Activated naive CD4-positive, alpha-beta T cell treated with anti-CD3 and anti-CD28 coated beads for 36 hours (primary cell): Measurements from ENCODE around the gene KRTAP1-3. TPM values are rescaled to one million over a fixed set of nuclear protein-coding genes. Genes with fewer than 3 reads are reported as not detected.
"Not testable (repeated sequence)": the region's sequence is repeated elsewhere in the genome, so short reads cannot be mapped to it uniquely, and the experiment has no call there.

Source experiments
- CTCF ChIA-PET: fragments of 350-600 bp; sonication (Branson Sonifier 250); formaldehyde crosslinking; loops from one replicate; lab custom pipeline; 2021; ENCODE audit warnings: antibody characterized with exemption; lab: Charles Lee
- DNase-seq: peaks from one replicate; pipeline ENCODE4 v3.0.0-alpha.2; 2020
- H3K27ac Mint-ChIP-seq: one replicate; pipeline ENCODE4 v1.8.0; 2021; ENCODE audit warnings: mild to moderate bottlenecking, mixed read lengths
- H3K27me3 Mint-ChIP-seq: one replicate; pipeline ENCODE4 v1.8.0; 2021; ENCODE audit warnings: low read depth, mixed read lengths
- H3K36me3 Mint-ChIP-seq: one replicate; pipeline ENCODE4 v1.8.0; 2021; ENCODE audit warnings: low read depth, mixed read lengths
- H3K4me1 Mint-ChIP-seq: one replicate; pipeline ENCODE4 v1.8.0; 2021; ENCODE audit warnings: low read depth, mixed read lengths
- H3K4me3 Mint-ChIP-seq: one replicate; pipeline ENCODE4 v1.8.0; 2021; ENCODE audit warnings: mild to moderate bottlenecking, moderate library complexity, mixed read lengths
- H3K9me3 Mint-ChIP-seq: one replicate; pipeline ENCODE4 v1.8.0; 2021; ENCODE audit warnings: mixed read lengths
- intact Hi-C: fragments of 100-400 bp; cut with micrococcal nuclease; formaldehyde crosslinking; loops from one replicate; pipeline ENCODE4 v1.15.1; 2023
- total RNA-seq, 2 experiments: library from RNA; stranded (reverse); gene quantifications; one replicate each; pipeline ENCODE4 v1.2.3, GENCODE V29; 2021

The KRTAP1-3 gene
- total RNA-seq, 2 experiments from 2014 or later, result not detected

DNA sequence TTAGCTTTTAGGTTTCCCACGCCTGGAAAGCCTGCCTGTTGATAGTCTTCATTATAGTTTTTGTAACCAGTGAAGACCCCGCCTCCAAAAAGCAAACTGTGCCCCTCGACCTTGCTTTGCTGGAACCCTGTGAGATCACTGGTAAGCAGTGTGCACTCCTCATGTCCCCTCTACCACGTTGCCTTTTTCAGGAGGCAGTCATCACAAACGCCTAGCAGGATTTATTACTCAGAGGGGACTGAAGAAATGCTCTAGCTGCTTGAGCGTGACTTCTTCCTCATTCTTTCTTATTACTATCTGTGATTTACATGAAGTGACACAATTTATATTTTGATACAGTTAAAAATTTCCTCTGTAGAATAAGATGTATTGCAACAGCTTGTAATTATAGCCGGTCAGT is 19.2 kb downstream of the KRTAP1-3 start:
- Mint-ChIP-seq H3K36me3 (no peaks in the 10 kb centered on the region), H3K4me1 (no peaks in the 10 kb centered on the region)
- intact Hi-C loops, result no loop called here

DNA sequence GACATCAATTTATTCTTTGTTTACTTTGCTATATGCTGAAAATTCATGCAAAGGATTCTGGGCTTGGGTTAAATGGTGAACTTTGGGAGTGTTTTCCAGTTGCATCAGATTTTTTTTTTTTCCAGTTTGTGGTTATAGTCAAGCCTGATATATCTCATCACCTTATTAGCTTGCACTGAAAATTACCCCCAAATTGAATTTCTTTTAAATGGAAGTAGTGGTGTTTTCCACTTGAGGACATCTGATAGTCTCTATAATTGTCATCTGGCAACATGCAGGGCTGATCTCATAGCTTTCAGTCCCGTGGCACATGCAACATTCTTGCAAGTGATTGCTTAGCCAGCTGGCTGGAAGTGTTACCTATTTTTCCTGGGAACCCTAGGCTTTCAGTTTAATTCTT is 21.1 kb downstream of the KRTAP1-3 start:
- Mint-ChIP-seq H3K36me3 (no peaks in the 10 kb centered on the region), H3K4me3 (no peak overlapping the region), H3K4me1 (no peaks in the 10 kb centered on the region), H3K9me3 (no peaks in the 10 kb centered on the region), H3K27ac (no peak overlapping the region), H3K27me3 (no peaks in the 10 kb centered on the region)
- intact Hi-C loops, result no loop called here
- CTCF ChIA-PET, result no interaction called here
- DNase-seq, result no peak

More for the DNA sequence above, 19.2 kb downstream of the KRTAP1-3 start:
- CTCF ChIA-PET, result no interaction called here
- no peaks in the 10 kb centered on the region for H3K27me3 Mint-ChIP-seq
- H3K9me3 Mint-ChIP-seq, result no peaks in the 10 kb centered on the region
- H3K4me3 Mint-ChIP-seq, result no peak overlapping the region
- no peak for DNase-seq
- no peak overlapping the region for H3K27ac Mint-ChIP-seq

DNA sequence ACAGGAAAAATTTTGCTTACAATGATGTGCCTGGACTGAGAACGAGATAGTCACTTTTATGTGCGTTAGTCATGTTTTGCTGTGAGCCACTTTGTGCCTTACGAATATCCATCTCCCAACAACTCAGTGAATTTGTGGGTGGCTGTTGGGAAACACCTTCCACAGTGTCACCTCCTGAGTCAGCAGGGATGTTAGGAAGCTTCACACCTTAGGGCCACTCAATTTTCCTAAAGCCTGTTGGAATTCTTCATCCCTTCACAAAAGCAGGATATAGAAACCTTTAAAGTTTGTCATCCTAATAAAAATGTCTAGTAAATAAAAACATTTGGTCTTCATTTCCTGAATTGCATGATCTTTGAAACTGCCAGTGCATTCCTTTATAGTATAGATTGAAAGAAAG is 21.5 kb downstream of the KRTAP1-3 start:
- Mint-ChIP-seq H3K27ac (no peak overlapping the region), H3K9me3 (no peaks in the 10 kb centered on the region), H3K27me3 (no peaks in the 10 kb centered on the region), H3K4me3 (no peak overlapping the region), H3K4me1 (no peaks in the 10 kb centered on the region), H3K36me3 (no peaks in the 10 kb centered on the region)
- DNase-seq, result no peak
- intact Hi-C loops, result no loop called here
- CTCF ChIA-PET, result no interaction called here

DNA sequence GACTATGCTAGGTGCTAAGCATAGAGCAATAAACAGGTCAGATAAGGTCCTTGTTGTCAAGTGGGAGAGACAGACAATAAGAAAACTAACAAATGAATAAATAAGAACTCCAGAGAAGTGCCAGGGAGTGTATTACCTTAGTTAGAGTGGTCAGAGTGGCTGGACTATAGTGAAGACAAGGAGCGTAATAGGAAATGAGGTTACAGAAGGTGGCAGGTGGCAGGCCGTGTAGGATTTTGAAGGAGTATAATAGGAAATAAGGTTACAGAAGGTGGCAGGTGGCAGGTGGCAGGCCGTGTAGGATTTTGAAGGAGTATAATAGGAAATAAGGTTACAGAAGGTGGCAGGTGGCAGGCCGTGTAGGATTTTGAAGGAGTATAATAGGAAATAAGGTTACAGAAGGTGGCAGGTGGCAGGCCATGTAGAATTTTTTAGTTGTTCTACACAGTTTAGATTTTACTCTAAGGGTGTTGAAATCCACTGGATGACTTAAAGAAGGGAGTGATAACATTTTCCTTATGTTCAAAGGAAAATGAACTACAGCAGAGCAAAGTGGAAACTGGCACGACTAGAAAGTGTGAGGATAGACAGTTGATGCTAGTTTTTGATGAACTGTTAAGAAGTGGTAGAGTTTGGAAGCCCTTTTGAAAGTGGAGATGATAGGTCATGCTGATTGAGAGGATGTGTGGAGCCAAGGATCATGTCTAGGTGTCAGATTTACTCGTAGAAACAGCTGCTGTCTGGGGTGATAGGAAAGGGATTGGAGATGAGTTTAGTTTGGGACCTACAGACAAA is 22.2 kb downstream of the KRTAP1-3 start:
- Mint-ChIP-seq H3K36me3 (no peaks in the 10 kb centered on the region), H3K27ac (no peak overlapping the region), H3K4me3 (no peak overlapping the region), H3K4me1 (no peaks in the 10 kb centered on the region), H3K9me3 (no peaks in the 10 kb centered on the region), H3K27me3 (no peaks in the 10 kb centered on the region)
- intact Hi-C loops, result no loop called here
- no peak for DNase-seq
- CTCF ChIA-PET, result no interaction called here

DNA sequence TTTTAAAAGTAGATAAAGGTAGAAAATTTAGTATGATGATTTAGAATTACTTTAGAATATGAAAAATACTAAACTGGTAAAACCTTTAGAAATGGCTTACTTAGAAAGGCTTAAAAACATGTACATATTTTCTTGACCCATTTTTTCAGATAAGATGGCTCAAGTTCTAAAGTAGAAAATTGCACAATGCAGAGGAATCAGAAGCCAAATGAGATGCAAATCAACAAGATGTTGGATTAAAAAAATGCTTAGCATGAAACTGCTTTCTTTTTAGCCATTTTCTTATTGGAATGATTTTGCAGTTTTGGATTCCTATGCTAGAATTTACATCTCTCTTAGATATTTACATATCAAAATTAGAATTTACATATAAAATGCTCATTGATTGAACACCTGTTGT is 24.2 kb downstream of the KRTAP1-3 start:
- CTCF ChIA-PET, result interaction anchor here (0.6 kb wide), 1 partner anchor 15 kb away, joined by 3 read pairs; no protein-coding TSS in a partner anchor
- H3K36me3 Mint-ChIP-seq, result no peaks in the 10 kb centered on the region
- no peak overlapping the region for H3K4me3 Mint-ChIP-seq
- no peaks in the 10 kb centered on the region for H3K27me3 Mint-ChIP-seq
- H3K4me1 Mint-ChIP-seq, result no peaks in the 10 kb centered on the region
- no peak overlapping the region for H3K27ac Mint-ChIP-seq
- H3K9me3 Mint-ChIP-seq, result no peaks in the 10 kb centered on the region
- DNase-seq, result no peak
- intact Hi-C loops, result no loop called here

DNA sequence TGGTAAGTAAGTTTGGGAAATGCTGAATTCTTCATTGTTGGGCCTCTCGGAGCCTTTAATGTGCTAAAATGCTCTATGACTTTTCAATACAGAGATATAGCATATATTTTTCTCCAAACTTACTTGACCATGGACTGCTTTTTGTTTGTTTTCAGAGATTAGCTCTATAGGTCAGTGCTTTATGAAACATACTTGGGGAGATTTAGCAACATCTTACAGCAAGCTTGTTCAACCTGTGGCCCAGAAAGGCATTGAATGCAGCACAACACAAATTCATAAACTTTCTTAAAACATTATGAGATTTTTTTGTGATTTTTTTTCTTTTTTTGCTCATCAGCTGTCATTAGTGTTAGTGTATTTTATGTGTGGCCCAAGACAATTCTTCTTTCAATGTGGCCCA is 24.7 kb downstream of the KRTAP1-3 start:
- Mint-ChIP-seq H3K9me3 (no peaks in the 10 kb centered on the region), H3K4me1 (no peaks in the 10 kb centered on the region), H3K27ac (no peak overlapping the region), H3K36me3 (no peaks in the 10 kb centered on the region), H3K27me3 (no peaks in the 10 kb centered on the region), H3K4me3 (no peak overlapping the region)
- intact Hi-C loops, result no loop called here
- CTCF ChIA-PET, result interaction anchor here (0.6 kb wide), 1 partner anchor 14 kb away, joined by 3 read pairs; no protein-coding TSS in a partner anchor
- no peak for DNase-seq

DNA sequence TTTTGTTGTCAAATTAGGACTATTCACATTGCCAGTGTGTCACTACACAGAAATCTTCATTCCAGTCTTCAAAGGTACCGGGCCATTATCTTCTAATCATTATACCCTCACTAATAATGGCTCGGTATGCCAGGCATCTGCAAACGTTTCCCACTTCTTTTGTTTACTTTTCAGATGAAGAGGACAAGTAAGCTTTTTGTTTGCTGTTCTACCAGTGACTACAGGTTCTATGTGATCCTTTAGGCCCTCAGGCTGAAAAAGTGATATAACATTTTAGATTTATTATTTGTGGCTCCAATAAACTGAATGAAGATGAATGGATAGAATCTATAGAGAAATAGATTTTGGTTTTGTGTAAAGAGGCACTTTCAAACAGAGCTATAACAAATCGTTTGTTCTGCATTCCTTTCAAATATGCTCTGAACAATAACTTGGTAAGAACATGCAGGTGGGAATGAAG is 25.3 kb downstream of the KRTAP1-3 start:
- H3K27me3 Mint-ChIP-seq, result no peaks in the 10 kb centered on the region
- H3K36me3 Mint-ChIP-seq, result no peaks in the 10 kb centered on the region
- H3K27ac Mint-ChIP-seq, result no peak overlapping the region
- CTCF ChIA-PET, result no interaction called here
- H3K9me3 Mint-ChIP-seq, result no peaks in the 10 kb centered on the region
- no peak for DNase-seq
- H3K4me3 Mint-ChIP-seq, result no peak overlapping the region
- intact Hi-C loops, result no loop called here
- H3K4me1 Mint-ChIP-seq, result no peaks in the 10 kb centered on the region

DNA sequence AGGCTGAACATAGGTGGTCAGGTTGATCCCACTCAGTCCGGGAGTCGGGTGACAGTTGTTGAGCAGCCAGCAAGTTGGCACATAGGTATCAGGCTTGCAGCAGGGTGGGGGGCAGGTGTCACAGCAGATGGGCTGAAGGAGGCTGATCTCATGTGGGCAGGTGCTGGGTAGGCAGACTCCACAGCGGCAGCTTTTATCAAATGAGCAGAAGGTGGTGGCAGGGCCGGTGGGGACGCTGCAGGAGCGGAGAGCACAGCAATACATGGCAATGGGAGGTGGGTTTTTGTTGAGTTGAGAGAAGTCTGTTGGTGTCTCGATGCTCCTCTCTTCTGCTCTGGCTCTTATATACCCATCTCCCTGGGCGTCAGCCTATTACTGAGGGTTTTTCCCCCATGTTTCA is 25.9 kb downstream of the KRTAP1-3 start, which contains the start of gene KRTAP3-1:
KRTAP3-1 (minus strand) TSS at position 318 of the 400 bp plus-strand sequence; CDS start at position 264, 54 bp downstream.
- Mint-ChIP-seq H3K36me3 (no peaks in the 10 kb centered on the region), H3K27ac (no peak within 1 kb of the TSS), H3K4me1 (no peaks in the 10 kb centered on the region), H3K9me3 (no peaks in the 10 kb centered on the region), H3K4me3 (no peak within 1 kb of the TSS), H3K27me3 (no peaks in the 10 kb centered on the region)
- CTCF ChIA-PET, result no interaction called here
- intact Hi-C loops, result no loop called here
- DNase-seq, result no peak

DNA sequence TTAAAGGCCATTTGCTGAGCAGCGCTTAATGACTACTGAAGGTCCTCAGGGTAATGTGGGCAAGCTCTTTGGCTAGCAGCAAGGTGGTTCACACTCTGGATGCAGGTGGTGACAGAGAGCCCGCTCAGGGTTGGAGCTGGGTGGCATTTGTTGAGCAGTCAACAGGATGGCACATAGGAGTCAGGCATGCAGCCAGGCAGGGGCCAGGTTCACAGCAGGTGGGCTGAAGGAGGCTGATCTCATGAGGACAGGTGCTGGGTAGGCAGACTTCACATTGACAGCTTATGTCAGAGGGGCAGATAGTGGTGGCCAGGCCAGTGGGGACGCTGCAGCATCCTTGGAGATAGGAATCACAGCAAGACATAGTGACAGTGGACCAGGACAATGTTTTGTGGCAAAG is 30.3 kb downstream of the KRTAP1-3 start:
- no peak for DNase-seq
- no peaks in the 10 kb centered on the region for H3K36me3 Mint-ChIP-seq
- H3K27ac Mint-ChIP-seq, result no peak overlapping the region
- intact Hi-C loops, result no loop called here
- no peaks in the 10 kb centered on the region for H3K9me3 Mint-ChIP-seq
- H3K27me3 Mint-ChIP-seq, result peaks cover 4% of the 10 kb centered on the region
- CTCF ChIA-PET, result no interaction called here
- H3K4me3 Mint-ChIP-seq, result no peak overlapping the region
- H3K4me1 Mint-ChIP-seq, result no peaks in the 10 kb centered on the region

DNA sequence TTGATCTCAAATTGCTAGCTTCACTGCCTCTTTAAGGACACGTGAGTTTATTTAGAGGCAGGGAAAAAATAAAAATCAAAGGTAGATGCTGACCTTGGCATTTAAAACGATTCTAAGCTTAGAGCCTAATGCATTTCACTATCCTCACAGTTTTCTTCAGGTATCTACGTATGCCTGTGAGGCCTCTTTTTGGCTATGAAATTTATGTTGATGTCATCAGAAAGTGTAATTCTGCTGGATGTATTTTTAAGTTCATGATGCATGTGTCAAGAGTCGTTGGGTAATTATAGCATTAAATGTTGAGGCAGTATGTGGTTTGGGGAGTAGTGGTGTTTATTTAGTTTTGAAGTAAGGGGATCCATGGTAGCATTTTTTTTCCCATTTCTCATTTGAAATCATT is 30.7 kb downstream of the KRTAP1-3 start:
- no peaks in the 10 kb centered on the region for H3K9me3 Mint-ChIP-seq
- peaks cover 5% of the 10 kb centered on the region for H3K27me3 Mint-ChIP-seq
- intact Hi-C loops, result no loop called here
- no peak overlapping the region for H3K4me3 Mint-ChIP-seq
- H3K36me3 Mint-ChIP-seq, result no peaks in the 10 kb centered on the region
- DNase-seq, result no peak
- no peaks in the 10 kb centered on the region for H3K4me1 Mint-ChIP-seq
- H3K27ac Mint-ChIP-seq, result no peak overlapping the region
- CTCF ChIA-PET, result no interaction called here

DNA sequence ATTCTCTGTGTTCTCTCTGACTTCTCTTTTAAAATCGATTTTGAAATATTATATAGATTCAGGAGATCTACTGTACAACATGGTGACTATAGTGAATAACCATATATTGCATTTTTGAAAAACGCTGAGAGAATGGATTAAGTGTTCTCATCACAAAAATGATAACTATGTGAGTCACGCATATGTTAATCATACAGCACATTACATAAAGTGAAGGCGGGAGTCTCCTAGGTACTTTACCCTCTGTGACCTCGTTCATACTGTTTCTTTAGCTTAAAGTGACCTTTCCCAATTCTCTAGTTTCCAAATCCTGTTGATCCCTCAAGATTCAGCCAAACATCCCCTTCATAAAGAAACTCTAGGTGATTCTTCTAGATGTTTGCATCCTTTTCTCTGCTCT is 31.9 kb downstream of the KRTAP1-3 start:
- Mint-ChIP-seq H3K27ac (no peak overlapping the region), H3K27me3 (peaks cover 9% of the 10 kb centered on the region), H3K4me1 (no peaks in the 10 kb centered on the region), H3K9me3 (no peaks in the 10 kb centered on the region), H3K4me3 (no peak overlapping the region), H3K36me3 (no peaks in the 10 kb centered on the region)
- DNase-seq, result no peak
- CTCF ChIA-PET, result no interaction called here
- intact Hi-C loops, result no loop called here

DNA sequence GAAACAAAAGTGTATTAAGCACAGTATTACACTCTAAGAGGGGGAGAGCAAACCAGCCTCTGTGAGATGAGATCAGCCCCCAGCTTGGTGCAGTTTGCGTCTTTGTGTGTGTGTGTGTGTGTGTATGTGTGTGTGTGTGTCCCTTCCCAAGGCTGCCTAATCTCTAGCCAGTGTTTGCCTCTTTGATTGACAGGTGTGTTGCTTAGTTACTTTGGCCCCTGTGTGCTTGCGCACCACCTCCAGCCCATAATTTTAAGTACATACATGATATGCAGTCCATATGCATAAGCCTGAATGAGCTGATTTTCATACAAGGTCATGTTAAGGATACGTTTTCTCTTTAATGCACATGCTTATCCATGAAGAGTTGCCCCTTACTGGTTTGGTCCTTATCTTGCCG is 32.9 kb downstream of the KRTAP1-3 start:
- no peaks in the 10 kb centered on the region for H3K4me1 Mint-ChIP-seq
- H3K9me3 Mint-ChIP-seq, result no peaks in the 10 kb centered on the region
- no peak for DNase-seq
- intact Hi-C loops, result no loop called here
- CTCF ChIA-PET, result no interaction called here
- no peak overlapping the region for H3K27ac Mint-ChIP-seq
- H3K4me3 Mint-ChIP-seq, result no peak overlapping the region
- no peaks in the 10 kb centered on the region for H3K36me3 Mint-ChIP-seq
- peaks cover 14% of the 10 kb centered on the region for H3K27me3 Mint-ChIP-seq

DNA sequence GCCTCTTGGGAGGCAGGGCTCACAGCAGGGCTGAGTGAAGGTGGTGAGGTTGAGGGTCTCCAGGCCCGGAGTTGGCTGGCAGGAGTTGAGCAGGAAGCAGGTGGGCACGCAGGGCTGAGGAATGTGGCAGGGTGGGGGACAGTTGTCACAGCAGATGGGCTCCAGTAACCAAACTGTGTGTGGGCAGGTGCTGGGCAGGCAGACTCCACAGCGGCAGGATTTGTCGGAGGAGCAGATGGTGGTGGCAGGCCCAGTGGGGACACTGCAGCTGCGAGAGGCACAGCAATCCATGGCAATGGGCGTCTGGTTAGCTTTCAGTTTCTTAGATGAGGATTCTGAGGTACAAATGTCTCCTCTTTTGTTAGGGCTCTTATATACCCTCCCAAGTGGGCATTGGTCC is 35.1 kb downstream of the KRTAP1-3 start, which contains the start of gene KRTAP3-2:
KRTAP3-2 (minus strand) TSS at position 344 of the 400 bp plus-strand sequence; CDS start at position 291, 53 bp downstream.
- H3K4me3 Mint-ChIP-seq, H3K4me1 Mint-ChIP-seq, H3K36me3 Mint-ChIP-seq, DNase-seq, H3K9me3 Mint-ChIP-seq, intact Hi-C loops, H3K27ac Mint-ChIP-seq, CTCF ChIA-PET: not testable (repeated sequence)
- H3K27me3 Mint-ChIP-seq, result peaks cover 20% of the 10 kb centered on the region
